ENCODE data around the gene OR2S2.
"Not testable (repeated sequence)": the region's sequence is repeated elsewhere in the genome, so short reads cannot be mapped to it uniquely, and the experiment has no call there.

Gene OR2S2

DNA sequence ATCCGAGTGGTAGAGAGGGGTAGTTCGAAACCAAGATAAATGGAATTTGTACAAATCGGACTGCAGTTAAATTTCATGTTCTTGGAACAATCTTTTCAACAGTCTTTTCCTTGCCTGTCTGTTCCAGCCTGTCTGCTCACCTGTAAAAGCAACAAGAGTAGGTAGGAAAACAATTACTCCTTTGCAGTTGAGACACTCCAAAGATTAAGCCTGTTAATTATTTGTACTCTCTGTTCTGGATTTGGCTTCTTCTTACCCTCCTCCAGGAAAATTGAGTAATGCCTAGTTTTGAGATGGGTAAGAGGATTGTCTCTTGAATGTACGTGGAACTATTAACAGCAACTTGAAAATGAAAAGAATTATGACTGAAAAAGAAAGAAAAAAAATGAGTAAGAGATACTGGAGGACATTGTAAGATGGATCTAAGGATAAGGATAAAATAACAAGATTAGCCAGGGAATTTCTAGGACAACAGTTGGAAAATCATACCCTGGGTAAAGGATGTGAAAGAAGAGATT is 24.3 kb downstream of the OR2S2 start:
- no peak for DNase-seq (ENCODE audit: low read depth)

DNA sequence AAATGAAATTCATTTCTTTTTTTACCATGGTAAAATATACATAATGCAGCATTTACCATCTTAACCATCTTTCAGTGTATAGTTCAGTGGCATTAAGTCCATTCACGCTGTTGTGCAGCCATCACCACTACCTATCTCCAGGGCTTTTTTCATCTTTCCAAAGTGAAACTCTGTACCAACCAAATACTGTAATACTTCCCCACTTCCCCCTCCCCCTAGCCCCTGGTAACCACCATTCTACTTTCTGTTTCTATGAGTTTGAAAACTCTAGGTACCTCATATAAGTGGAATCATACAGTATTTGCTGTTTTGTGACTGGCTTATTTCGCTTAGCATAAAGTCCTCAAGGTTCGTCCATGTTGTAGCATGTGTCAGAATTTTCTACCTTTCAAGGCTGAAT is 25.2 kb downstream of the OR2S2 start:
- no peak for DNase-seq (ENCODE audit: low read depth)

DNA sequence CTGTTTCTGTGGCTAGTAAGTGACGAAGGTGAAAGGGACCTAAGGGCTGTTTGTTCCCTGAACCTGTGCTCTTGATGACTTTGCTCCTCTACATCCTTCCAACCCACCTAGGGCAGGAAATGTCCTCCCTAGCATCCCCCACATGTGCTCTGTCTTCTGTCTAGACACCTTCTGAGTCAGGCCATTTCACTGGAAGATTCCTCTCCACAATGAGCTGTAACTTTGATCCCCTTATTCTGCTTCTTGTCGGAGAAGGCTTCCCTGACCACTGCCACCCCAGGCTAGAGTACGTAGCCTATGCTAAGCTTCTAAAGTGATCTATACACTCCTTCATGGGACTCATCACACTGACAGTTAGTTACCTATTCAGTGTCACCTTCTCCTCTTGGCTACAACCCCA is 27.0 kb downstream of the OR2S2 start:
- no peak for DNase-seq (ENCODE audit: low read depth)

DNA sequence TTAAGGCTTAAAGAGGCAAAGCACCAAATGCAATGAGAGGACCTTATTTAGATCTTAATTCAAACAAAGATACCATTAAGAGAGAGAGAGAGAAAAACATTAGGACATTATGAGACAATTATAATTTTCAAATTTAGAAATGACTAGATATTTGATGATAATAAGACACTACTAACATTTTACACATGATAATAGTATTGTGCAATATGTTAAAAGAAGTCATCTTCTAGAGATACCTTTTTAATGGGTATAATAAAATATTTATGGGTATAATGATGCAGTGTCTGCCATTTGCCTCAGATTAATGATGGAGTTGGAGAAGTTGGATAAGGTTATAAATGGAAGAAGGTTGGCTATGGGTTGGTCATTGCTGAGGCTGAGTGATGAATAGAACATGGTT is 27.4 kb downstream of the OR2S2 start:
- DNase-seq (ENCODE audit: low read depth), result no peak

DNA sequence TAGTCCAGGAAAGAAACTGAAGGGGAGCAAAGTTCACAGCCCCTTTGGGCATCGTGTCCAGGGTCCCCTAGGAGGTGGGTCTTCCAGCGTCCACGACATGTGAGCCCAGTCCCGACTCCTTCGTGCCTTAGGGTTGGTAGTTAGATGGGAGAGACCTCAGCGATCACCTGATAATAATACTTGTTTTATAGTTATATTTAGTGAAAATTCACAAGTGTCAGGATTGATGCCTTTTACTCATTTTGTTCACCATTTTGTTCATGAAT is 28.6 kb downstream of the OR2S2 start:
- DNase-seq (ENCODE audit: low read depth), result no peak

DNA sequence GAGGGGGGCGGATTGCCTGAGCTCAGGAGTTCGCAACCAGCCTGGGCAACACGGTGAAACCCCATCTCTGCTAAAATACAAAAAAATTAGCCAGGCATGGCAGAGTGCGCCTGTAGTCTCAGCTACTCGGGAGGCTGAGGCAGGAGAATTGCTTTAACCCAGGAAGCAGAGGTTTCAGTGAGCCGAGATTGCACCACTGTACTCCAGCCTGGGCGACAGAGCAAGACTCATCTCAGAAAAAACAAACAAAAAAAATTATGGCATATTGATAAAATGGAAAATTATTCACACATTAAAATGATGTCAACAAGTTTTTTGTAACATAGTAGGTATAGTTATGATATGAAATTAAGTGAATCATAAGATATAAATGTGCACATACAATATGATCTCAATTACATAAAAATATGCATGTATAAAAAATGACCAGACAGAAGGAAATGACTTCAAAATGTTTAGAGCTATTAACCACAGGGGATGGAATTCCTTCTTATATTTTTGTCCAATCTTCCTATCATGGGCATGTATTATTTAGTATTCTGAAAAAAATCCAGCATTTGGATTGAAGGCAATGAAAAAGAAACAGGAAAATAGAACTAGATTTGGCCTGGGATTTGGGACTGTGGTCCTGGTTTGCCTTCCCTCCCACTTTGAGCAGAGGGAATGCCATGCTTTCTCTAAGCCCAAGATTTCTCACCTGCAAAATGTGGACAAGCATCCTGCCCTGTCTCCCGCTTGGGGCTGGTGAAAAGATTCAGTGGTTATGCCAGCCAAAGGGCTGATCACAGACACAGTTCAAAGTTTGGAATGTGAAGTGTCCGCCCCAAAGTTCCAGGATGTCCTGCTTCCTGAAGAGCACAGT is 29.1 kb downstream of the OR2S2 start:
- DNase-seq (ENCODE audit: low read depth), result no peak

DNA sequence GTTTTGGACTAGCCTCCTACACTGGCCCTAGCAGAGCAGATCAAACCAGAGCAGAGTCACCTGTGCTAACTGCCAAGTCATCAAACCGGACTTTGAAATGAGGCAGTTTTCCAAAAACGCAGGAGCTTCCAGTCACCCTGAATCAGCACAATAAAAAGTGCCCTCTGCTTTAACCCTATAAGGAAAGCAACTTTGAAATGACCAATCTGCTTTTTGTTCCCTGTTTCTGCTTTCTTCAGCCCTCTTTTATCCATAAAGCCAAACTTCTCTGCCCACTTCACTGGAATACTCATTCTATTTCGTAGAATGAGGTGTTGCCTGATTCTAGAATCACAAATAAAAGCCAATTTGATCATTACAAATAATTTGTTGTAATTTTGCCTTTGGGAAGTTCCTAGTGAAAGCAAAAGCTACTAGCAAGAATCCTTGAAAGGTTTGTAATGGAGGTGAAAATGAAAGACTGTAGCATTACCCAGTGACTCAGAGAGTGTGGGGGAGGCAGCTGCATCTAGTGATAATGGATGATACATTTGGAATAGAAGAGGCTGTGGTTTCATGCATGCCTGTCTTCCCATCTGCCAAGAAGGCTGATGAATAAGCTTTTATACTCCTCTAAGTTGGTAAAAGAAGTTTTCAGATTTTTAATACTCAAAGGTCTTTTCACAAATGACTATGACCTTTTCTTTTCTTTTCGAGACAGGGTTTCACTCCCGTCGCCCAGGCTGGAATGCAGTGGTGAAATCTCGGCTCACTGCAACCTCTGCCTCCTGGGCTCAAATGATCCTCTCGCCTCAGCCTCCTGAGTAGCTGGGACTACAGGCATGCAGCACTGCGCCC is 33.8 kb downstream of the OR2S2 start:
- peak; percentile 92 for DNase-seq (ENCODE audit: low read depth)

DNA sequence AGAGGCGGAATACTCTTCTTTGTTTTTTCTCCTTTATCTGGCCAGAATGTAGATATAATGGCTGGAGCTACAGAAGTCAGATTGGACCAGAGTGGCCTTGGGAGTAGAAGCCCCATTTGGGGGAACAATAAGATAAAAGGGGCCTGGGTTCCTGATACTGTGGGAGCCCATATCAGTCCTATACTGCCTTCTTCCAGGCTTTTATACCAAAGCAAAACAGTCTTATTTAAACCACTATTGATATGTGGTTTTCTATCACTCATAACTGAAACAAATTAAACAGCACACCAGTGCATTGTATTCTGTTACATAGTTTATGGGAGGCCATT is 34.4 kb downstream of the OR2S2 start:
- no peak for DNase-seq (ENCODE audit: low read depth)

DNA sequence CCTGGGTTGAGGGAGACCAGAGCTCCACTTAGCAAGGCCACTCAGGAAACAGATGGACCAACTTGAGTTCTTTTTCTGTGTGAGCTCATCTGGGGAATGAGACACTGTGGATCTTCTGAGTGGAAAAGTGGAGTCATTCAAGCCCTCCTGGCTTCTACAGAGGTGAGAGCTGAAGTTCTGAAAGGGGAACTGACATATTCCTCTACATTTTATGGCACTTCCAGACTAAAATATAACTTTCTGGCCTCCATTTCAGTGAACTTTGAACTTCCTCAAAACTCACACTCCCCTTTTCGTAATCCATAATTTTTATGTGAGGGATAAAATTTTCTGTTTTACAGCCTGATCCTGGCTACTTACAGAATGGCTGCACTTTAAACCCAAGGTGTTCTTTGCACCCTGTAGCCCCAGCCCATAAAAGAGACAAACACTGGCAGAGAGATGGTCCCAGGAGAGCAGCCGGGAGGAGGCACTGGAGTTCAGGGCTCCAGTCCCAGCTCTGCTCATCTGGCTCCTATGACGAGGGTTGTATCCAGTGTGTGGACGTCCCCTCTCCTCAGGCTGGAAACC is 37.8 kb downstream of the OR2S2 start:
- no peak for DNase-seq (ENCODE audit: low read depth)

DNA sequence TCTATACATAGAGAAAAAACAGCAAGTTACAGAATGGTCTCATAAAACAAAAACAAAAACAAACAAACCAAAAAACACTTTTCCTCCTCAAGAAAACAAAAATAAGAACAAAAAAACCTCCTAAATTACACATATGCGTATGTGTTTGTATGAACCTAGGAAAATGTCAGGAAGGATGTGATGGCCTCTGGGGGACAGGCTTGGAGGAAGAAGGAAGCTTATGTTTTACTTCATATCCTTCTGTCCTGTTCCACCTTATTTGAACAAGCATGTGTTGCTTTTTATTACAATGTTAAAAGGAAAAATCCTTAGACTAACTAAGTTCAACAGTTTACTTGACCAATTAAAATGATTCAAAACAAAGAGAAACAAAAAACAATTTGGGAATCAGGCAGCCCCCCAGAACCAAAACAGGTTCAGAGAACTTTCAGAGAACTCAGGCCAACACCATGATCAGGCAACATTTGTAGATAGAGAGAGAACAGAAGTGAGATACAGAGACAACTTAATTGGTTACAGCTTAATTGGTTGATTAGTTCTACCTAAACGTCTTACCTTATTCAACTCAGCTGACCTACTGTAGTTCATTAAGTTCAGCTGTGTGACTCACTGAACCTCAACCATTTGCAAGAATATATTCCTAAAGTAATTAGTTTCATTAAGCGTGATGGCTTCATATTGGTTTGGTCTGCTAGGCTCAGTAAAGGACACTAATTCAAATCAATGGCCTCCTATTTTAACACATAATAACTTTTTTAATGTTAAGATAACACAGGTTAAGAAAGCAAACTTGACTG is 38.5 kb downstream of the OR2S2 start:
- no peak for DNase-seq (ENCODE audit: low read depth)

DNA sequence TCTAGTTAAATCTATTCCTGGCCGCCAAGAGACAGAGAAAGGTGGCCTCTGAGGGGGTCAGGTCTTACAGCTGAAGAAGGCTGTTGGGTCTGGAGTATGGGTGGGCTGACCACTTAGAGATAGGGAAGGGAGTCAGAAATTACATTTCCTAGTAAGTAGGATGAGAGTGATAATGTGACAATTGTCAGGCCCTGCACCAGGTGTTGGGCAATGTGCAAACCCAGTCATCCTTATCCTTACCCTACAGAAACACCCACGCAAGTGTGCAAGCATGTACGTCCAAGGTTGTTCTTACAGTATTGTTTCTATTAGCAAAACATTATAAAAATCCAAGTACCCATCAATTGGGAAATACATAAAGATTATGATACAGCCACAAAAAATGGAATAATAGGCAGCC is 39.2 kb downstream of the OR2S2 start:
- no peak for DNase-seq (ENCODE audit: low read depth)

DNA sequence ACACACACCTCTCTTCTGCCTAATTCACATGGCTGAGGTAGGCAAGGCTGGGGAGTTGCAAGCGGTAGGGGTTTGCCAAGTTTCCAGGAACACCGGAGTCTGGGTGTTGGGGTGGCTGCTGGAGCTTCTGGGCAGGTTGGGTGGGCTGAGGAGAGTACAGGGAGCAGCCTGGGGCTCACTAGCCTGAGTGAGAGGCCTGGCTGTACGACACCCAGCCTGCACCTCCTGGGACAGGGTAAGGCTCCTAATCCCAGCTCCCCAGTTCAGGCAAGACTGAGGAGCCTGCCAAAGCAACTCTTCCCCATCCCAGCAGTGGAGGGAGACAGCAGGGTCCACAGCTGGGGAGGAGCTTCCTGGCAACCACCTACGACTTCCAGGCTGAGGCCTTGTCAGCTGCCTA is 40.7 kb downstream of the OR2S2 start:
- DNase-seq (ENCODE audit: low read depth), result no peak

DNA sequence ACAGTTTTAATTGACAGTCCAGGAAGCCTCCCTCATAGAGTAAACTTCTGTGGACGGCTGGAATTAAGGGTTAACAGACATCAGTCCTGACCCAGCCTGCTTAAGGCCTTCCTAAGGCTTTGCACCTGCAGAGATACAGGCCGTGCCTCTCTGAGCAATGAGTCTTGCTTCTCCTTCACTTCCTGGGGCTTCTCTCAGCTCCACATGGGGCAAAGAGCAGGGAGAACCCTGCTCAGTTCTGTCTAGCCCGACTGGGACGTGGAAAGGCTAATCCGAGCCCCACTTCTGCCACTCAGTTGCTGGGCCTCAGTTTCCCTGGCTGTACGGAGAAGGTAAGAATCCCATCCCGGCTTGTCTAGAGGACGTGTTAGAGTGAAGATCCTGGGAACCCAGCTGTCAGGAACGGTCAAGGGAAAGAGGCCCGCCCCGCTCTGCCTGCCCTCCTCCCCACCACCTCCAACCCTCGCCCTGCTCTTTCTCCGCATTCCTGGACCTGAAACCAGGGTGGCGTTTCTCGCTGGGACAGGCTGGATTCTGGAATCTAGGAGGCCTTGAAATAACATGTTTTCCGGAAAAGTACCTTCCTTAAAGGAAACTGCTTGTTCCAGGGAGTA is 42.2 kb downstream of the OR2S2 start:
- no peak for DNase-seq (ENCODE audit: low read depth)

DNA sequence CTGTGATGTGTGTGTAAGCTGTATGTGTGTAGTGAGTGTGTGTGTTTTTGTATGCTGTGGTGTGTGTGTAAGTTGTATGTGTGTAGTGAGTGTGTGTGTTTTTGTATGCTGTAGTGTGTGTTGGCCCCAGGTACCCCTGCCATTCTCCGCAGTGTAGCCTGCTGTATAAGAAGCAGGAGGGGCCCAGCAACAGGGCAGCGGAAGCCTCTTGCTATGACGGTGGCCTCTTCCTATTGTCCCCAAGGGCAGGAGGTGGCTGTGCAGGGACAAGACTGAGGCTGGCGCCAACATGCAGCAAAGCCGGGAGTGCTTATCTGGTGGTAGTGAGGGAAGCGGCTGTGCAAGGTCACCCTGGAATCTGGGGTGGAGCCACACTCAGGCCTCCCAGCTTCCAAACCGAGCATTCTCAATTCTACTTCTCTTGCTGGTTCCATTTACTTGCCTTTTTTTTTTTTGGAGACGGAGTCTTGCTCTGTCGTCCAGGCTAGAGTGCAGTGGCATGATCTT is 43.6 kb downstream of the OR2S2 start:
- DNase-seq (ENCODE audit: low read depth), result peak; percentile 43

DNA sequence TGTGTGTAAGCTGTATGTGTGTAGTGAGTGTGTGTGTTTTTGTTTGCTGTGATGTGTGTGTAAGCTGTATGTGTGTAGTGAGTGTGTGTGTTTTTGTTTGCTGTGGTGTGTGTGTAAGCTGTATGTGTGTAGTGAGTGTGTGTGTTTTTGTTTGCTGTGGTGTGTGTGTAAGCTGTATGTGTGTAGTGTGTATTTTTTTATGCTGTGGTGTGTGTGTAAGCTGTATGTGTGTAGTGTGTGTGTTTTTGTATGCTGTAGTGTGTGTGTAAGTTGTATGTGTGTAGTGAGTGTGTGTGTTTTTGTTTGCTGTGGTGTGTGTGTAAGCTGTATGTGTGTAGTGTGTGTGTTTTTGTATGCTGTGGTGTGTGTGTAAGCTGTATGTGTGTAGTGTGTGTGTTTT is 44.5 kb downstream of the OR2S2 start:
- not testable (repeated sequence) for DNase-seq (ENCODE audit: low read depth)

DNA sequence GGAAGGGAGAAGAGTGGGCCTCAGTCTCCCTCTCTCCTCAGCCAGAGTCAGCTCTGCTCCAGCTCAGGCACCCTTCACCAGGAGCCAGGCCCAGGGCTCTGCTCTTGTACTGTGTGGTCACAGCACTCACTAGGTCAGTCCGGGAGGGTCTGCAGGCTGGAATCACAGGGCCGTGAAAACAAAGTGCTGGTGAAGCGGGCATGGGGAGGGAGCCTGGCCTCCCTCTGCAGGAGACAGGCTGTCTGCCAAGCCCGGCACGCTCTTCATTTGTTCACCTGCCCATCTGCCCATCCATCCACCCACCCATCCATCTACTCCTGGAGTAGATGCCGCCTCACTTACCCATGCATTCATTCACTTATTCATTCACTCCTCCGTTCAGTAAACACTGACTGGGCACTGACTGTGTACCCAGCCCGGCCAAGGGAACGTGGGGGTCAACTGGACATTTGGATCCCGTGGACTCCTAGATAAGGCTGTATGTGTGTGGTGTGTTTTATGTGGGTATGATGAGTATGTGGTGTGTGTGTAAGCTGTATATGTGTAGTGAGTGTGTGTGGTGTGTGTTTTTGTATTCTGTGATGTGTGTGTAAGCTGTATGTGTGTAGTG is 45.1 kb downstream of the OR2S2 start:
- DNase-seq (ENCODE audit: low read depth), result no peak

DNA sequence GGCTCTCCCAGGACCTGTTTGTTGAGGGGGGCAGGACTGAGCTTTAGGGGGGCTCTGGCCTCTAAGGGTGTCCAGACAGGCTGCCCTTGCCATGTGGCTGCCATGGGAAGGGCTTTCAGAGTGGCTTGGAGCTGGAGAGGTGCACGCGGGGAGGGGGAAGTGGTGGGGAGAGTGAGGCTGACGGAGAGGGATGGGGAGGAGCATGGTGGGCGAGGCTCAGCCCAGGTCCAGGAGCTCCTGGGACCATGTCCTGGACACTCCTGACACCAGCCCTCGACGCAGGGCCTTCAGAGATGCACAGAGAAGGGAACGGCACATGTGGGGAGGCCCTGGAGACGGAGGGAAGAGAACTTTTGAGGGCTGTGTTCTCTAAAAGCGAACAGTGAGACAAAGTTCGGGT is 46.3 kb downstream of the OR2S2 start:
- DNase-seq (ENCODE audit: low read depth), result no peak

DNA sequence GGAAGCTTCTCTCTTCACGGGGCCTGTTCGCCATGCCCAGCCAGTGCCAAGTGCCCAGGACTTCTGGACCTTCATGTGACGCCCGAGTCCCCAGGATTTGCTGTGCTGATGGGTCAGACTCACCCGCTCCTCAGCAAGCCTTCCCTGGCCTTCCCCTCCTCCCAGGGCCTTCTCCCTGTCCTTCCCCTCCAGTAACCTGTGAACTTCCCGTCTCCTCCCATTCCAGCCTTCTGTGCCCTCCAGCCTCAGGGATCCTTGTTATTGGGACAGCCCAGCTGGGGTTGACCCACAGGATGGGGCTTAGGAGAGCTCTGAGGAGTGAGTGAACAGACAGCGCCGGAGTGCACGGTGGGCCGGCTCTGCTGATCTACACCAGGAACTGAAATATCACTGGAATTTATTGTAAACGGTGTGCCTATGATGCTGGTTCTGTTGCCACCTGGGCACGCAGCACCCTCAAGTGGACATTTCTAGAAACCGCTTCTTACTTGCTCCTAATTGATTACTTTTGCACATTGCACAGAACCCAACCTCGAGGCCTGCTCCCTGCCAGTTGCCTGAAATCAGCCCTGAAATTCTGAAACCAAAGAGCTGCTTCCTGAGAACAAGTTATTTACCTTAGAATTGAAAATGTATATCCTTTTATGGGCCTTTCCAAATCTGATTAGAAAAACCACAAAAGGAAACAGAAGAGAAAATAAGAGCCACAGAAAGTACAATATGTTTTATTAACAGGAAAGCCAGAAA is 47.2 kb downstream of the OR2S2 start:
- DNase-seq (ENCODE audit: low read depth), result peak; percentile 74

DNA sequence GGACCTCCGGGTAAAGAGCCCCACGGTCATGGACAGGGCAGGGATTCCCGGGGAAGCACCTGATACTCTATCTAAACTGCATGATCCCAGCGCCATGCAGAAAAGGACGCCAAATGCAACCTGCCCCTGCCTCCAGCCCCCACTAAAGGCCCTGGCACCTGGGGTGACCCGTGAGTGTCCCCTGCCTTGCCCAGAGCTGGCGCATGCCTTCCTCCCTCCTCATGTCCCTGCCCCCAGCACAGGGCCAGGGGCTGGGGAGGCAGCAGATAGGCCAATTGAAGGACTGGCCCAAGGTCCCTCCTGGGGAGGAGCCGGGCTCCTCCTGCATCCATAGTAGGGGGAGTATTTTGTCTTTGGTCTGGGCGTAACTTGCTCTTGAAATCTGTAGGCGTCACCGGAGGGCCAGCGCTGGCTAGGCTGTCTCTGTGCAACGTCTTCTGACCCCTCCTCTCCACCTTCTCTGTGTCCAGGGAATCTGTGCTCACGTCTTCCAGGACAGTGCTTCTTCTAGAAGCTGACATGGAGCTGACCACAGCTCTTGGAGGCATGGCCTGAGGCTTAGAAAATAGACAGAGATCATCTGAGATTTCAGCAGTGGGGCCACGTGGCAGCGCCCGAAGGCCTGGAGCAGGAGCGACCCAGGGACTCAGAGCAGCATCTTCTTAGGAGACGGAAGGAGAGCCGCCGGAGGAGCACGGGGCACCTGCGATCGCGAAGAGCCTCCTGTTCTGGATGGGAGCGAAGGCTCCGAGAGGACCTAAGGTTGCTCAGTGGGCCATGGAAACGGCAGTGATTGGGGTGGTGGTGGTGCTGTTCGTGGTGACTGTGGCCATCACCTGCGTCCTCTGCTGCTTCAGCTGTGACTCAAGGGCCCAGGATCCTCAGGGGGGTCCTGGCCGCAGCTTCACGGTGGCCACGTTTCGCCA is 48.0 kb downstream of the OR2S2 start:
- no peak for DNase-seq (ENCODE audit: low read depth)

Data from ELR (cell line).